Astrocyte (in vitro differentiated cells and primary cell): ENCODE results near the gene ZC3H13.

Source experiments
- CTCF ChIP-seq: IDR thresholded peaks from 2 replicates; pipeline ENCODE4 v1.5.1; 2011; ENCODE audit warnings: low read depth, mild to moderate bottlenecking, inconsistent platforms, low read length, moderate library complexity; ENCODE audit not compliant: insufficient read depth
- EZH2 ChIP-seq: IDR thresholded peaks from 2 replicates; pipeline ENCODE4 v1.6.1; 2012; ENCODE audit warnings: mild to moderate bottlenecking, low read length, inconsistent platforms; ENCODE audit not compliant: insufficient read depth

DNA sequence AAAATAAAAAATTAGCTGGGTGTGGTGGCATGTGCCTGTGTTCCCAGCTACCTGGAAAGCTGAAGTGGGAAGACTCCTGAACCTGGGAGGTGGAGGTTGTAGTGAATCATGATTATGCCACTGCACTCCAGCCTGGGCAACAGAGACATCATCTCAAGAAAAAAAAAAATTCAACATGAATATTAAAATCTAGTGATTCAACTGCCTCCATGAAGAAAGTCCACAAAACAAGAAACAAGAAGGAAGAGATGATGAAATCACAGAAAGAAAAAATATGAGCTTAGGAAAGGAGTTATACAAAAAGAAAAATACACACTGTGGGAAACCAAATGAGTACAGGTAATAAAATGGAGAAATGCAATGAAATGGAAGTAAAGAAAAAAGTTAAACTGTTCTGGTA lies 101.4 kb downstream of the ZC3H13 start:
- TF ChIP-seq CTCF (no peak), EZH2 (no peak)
